ENCODE results near the gene RICTOR. TPM values are rescaled to one million over a fixed set of nuclear protein-coding genes. Genes with fewer than 3 reads are reported as not detected.
A peak's percentile ranks its signal among the peaks of the same experiment; 100 is the strongest.

RICTOR gene
- total RNA-seq, 2 donors from 2014 or later = 84.8 to 88.8 TPM

DNA sequence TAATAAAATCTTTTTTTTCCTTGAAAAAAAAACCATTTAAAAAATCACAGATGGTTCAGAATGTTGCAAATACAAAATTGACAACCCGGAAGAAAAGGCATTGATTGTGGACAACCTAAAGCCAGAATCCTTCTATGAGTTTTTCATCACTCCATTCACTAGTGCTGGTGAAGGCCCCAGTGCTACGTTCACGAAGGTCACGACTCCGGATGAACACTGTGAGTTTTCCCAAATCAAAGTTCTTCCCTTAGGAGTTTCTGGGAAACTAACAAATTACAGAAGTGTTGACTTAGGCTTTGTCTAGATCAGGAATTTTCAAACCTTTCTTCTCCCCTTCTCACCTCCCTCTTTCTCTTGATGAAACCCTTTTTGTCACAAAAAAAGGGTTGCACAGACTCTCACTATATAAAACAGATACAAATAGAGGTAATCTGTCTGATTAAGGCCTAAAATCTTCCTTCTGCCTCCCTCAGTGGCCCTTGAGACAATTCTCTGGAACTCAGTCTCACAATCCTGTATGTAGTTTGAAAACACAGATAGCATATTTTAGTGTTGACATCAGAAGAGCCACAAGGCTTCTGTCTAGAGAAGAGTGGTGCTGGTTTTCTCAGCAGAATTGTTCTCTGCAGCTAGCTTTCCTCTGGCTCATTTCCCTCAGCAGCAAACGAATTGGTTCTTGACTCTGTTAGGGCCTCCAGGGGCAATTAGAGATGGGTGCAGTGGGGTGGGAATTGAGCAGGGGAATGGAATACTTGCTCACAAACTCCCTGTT lies 148.9 kb downstream of the RICTOR start:
- H3K27me3 Mint-ChIP-seq = peaks cover 50% of the 10 kb centered on the region
- H3K4me1 Mint-ChIP-seq = peaks cover 5% of the 10 kb centered on the region
- peaks cover 5% of the 10 kb centered on the region for H3K36me3 Mint-ChIP-seq (ENCODE audit: low read depth)
- no peak overlapping the region for H3K27ac Mint-ChIP-seq
- H3K9me3 ChIP-seq (ENCODE audit: control insufficient read depth, low read length, poor library complexity, severe bottlenecking) = no peaks in the 10 kb centered on the region
- ATAC-seq (no peak), DNase-seq (no peak)
- H3K4me3 Mint-ChIP-seq = no peak overlapping the region

DNA sequence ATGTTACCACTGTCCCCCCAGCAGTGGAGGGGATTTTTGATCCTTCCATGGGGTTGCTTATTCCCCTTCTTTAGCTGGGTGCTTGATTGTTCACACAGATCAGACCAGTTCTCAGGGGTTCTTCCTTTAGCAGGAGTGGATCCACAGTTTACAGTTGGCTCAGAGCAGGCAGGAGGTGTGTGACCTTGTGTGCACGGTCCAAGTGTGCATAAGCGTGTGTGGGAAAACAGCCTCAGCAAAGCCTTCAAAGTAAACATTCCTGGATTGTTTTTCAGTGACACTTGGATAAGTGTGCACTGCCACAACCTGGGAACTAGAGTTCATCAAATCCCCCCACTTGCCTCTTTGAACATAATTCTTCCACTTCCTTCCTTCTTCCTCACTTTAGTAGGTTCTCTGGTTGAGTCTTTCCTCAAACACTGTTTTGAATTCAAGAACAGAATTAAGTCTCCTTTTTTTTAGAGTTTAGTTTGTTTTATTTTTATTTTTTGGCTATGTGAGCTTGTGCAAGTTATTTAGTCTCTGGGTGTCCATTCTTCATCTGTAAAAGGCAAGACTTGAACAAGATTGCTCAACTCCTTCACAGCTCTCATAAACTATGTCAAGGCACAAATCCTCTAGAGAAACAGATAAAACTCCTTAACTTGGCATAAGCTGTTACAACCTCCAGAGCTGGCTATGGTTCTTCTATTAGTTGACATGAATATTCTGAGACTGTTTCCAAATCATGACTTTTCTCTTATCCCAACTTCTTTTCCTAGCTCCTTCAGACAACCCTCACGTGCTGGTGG lies 150.3 kb downstream of the RICTOR start:
- no peak overlapping the region for H3K27ac Mint-ChIP-seq
- ATAC-seq (no peak), DNase-seq (no peak)
- peaks cover 5% of the 10 kb centered on the region for H3K36me3 Mint-ChIP-seq (ENCODE audit: low read depth)
- H3K27me3 Mint-ChIP-seq = peaks cover 56% of the 10 kb centered on the region
- peaks cover 5% of the 10 kb centered on the region for H3K4me1 Mint-ChIP-seq
- H3K9me3 ChIP-seq (ENCODE audit: control insufficient read depth, low read length, poor library complexity, severe bottlenecking) = no peaks in the 10 kb centered on the region
- no peak overlapping the region for H3K4me3 Mint-ChIP-seq

DNA sequence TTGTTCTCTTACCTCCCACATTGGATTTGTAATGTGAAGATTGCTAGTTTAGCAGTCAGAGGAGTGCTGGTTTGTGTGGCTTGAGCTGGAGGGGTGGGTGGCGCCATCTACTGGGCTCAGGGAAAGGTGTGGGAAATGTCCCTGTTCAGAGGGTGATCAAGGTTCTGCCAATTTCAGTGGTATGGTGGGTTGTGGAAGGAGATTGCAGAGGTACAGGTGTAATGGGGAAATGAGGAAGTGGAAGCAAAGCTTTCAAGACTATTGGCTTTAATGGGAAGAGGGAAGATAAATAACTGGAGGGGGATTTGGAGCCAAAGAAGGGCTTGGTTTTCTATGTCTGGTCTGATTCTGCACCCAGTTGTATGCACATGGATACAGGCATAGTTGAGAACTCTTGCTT lies 152.0 kb downstream of the RICTOR start:
- no peak for DNase-seq
- H3K27me3 Mint-ChIP-seq = peaks cover 59% of the 10 kb centered on the region
- no peak overlapping the region for H3K4me3 Mint-ChIP-seq
- H3K36me3 Mint-ChIP-seq (ENCODE audit: low read depth) = peaks cover 3% of the 10 kb centered on the region
- H3K4me1 Mint-ChIP-seq = peaks cover 5% of the 10 kb centered on the region
- H3K9me3 ChIP-seq (ENCODE audit: control insufficient read depth, low read length, poor library complexity, severe bottlenecking) = no peaks in the 10 kb centered on the region
- H3K27ac Mint-ChIP-seq = no peak overlapping the region
- peak; percentile 69 for ATAC-seq

DNA sequence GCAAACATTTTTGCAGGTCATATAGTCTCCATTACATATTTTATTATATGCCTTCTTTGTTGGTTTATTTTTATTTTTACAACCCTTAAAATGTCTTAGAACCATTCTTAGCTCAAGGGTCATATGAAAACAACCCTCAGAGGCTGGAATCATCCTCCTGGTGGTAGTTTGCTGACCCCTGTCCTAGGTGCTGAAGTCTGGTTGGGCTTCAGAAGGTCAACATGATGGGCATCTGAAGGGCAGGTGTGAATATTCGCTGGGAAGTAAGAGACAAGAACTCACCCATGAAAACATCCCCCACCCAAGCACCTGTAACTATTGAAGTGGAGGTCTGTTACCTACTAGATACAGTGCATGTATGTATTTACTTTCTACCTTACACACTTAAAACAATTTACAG lies 153.0 kb downstream of the RICTOR start:
- ATAC-seq (no peak), DNase-seq (no peak)
- H3K36me3 Mint-ChIP-seq (ENCODE audit: low read depth) = peaks cover 3% of the 10 kb centered on the region
- no peak overlapping the region for H3K4me3 Mint-ChIP-seq
- no peak overlapping the region for H3K27ac Mint-ChIP-seq
- peaks cover 5% of the 10 kb centered on the region for H3K4me1 Mint-ChIP-seq
- H3K27me3 Mint-ChIP-seq = peaks cover 56% of the 10 kb centered on the region
- H3K9me3 ChIP-seq (ENCODE audit: control insufficient read depth, low read length, poor library complexity, severe bottlenecking) = no peaks in the 10 kb centered on the region

DNA sequence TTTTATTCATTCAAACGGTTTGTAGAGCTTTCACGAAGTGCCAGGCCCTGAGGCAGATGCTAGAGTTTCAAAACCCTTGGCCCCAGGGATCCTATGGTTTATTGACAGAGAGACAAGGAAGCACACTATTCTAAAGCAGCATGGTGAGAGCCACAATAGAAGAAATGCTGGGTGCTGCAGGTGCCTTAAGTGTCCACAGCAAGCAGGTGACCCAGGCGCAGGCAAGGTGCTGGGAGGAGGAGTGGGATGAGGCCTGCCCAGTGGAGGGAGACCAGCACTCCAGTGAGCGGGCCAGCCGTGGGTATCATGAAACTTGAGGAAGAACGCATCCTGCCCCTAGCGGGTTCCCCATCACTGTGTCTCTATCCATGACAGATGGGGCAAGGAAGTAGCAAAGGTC lies 157.4 kb downstream of the RICTOR start:
- no peaks in the 10 kb centered on the region for H3K4me1 Mint-ChIP-seq

DNA sequence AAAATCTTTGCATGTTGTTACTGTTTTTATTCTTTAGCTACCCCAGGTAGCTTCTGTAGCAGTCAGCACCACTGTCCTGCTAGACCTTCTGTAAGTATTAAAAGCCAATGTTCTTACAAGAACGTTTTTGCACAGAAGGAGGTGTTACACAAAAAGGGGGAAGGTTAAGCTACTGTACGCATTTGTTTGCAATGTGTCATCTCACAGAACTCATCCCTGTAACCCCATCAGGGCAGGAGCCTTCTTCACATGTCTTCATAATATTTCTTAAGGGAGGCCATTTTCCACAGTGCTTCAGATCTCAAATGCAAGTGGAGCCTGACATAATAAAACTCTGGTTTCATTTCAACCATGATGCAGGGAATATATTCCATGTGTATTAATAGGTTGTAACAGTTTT lies 160.5 kb downstream of the RICTOR start:
- no peak for ATAC-seq
- no peak overlapping the region for H3K4me3 Mint-ChIP-seq
- no peaks in the 10 kb centered on the region for H3K36me3 Mint-ChIP-seq (ENCODE audit: low read depth)
- no peak for DNase-seq
- H3K9me3 ChIP-seq (ENCODE audit: control insufficient read depth, low read length, poor library complexity, severe bottlenecking) = no peaks in the 10 kb centered on the region
- H3K27me3 Mint-ChIP-seq = peaks cover 35% of the 10 kb centered on the region
- no peaks in the 10 kb centered on the region for H3K4me1 Mint-ChIP-seq
- H3K27ac Mint-ChIP-seq = no peak overlapping the region

More for the DNA sequence above, 157.4 kb downstream of the RICTOR start:
- no peak overlapping the region for H3K27ac Mint-ChIP-seq
- H3K36me3 Mint-ChIP-seq (ENCODE audit: low read depth) = no peaks in the 10 kb centered on the region
- H3K4me3 Mint-ChIP-seq = no peak overlapping the region
- DNase-seq = no peak
- peaks cover 39% of the 10 kb centered on the region for H3K27me3 Mint-ChIP-seq
- H3K9me3 ChIP-seq (ENCODE audit: control insufficient read depth, low read length, poor library complexity, severe bottlenecking) = no peaks in the 10 kb centered on the region
- ATAC-seq = no peak

DNA sequence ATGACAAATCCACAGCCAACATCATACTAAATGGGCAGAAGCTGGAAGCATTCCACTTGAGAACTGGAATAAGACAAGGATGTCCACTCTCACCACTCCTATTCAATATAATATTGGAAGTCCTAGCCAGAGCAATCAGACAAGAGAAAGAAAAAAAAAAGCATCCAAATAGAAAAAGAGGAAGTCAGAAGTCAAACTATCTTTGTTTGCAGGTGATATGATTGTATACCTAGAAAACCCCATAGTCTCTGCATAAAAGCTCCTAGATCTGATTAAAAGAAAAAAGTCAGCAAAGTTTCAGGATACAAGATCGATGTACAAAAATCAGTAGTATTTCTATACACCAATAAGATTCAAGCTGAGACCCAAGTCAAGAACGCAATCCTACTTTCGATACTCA lies 162.3 kb downstream of the RICTOR start:
- Mint-ChIP-seq H3K4me1 (no peaks in the 10 kb centered on the region), H3K4me3 (no peak overlapping the region), H3K36me3 (ENCODE audit: low read depth) (no peaks in the 10 kb centered on the region), H3K27ac (no peak overlapping the region), H3K27me3 (peaks cover 29% of the 10 kb centered on the region)
- ATAC-seq (no peak), DNase-seq (no peak)
- no peaks in the 10 kb centered on the region for H3K9me3 ChIP-seq (ENCODE audit: control insufficient read depth, low read length, poor library complexity, severe bottlenecking)

DNA sequence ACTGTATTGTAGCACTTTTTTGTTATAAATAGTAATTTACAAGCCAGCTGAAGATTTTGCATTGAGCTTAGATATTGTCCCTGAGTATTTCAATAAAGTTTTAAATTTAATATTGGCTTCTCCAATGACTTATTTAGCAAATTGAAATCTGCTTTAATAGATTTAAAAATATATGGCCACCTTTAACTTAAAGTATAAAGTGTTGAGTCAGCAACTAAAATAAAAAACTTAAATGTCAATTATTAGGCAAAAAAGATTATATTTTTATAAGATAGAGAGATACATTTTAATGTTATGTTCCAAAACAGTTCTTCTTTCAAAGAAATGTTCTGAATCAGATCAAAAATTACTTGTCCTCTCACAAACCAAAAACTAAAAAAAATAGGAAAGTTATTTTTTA lies 167.7 kb downstream of the RICTOR start:
- Mint-ChIP-seq H3K36me3 (ENCODE audit: low read depth) (peaks cover 2% of the 10 kb centered on the region), H3K27me3 (peaks cover 12% of the 10 kb centered on the region), H3K4me3 (no peak overlapping the region), H3K4me1 (no peaks in the 10 kb centered on the region), H3K27ac (no peak overlapping the region)
- no peak for DNase-seq
- ATAC-seq = no peak
- H3K9me3 ChIP-seq (ENCODE audit: control insufficient read depth, low read length, poor library complexity, severe bottlenecking) = no peaks in the 10 kb centered on the region

DNA sequence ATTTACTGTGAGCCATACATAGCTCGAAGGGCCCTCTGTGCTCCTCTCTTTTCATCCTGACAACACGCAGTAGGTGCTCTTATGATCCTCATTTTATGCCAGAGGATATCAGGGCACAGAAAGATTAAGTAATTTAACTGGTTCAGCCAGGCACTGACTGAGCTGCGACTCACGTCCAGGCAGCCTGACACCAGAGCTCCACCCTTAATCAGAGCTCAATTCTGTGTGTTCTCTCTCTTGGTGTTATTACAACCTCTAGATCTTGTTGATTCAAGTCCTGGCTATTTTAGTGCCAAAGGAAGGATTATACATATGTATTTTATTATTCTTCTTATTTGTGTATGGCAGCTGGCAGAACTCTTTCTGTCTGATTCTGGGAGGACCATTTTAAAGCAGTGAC lies 168.7 kb downstream of the RICTOR start:
- H3K4me1 Mint-ChIP-seq = no peaks in the 10 kb centered on the region
- DNase-seq = no peak
- ATAC-seq = no peak
- peaks cover 2% of the 10 kb centered on the region for H3K36me3 Mint-ChIP-seq (ENCODE audit: low read depth)
- H3K27ac Mint-ChIP-seq = no peak overlapping the region
- H3K27me3 Mint-ChIP-seq = peaks cover 20% of the 10 kb centered on the region
- no peak overlapping the region for H3K4me3 Mint-ChIP-seq
- no peaks in the 10 kb centered on the region for H3K9me3 ChIP-seq (ENCODE audit: control insufficient read depth, low read length, poor library complexity, severe bottlenecking)

DNA sequence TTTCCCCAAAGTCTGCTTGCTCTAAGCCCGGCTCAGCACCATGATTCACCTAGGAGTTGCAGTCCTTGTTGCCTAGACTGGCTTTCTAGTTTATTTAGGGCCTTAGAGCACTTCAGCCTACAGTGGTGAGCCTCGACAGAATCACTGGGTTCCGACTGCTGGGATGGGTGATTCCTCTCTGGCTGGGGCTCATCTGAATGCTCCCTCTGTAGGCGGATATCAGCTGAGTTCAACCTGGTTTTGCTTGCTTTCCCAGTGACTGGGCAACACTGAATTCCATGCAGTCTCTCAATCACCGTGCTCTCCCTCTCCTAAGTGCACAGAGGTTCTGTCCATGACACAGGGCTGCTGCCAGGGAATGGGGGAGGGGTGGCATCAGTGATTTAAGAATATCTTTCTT lies 174.3 kb downstream of the RICTOR start:
- Mint-ChIP-seq H3K4me1 (peaks cover 2% of the 10 kb centered on the region), H3K4me3 (no peak overlapping the region), H3K36me3 (ENCODE audit: low read depth) (peaks cover 3% of the 10 kb centered on the region), H3K27ac (no peak overlapping the region), H3K27me3 (peaks cover 16% of the 10 kb centered on the region)
- DNase-seq (no peak), ATAC-seq (no peak)
- H3K9me3 ChIP-seq (ENCODE audit: control insufficient read depth, low read length, poor library complexity, severe bottlenecking) = no peaks in the 10 kb centered on the region

DNA sequence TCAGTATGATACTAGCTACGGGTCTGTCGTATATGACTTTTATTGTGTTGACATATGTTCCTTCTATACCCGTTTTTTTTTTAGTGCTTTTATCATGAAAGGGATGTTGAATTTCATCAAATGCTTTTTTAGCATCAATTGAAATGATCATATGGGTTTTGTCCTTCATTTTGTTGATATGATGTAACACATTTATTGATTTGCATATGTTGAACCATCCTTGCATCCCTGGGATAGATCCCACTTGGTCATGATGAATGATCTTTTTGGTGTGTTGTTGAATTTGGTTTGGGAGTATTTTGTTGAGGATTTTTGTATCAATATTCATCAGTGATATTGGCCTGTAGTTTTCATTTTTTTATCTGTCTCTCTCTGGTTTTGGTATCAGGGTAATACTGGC lies 177.4 kb downstream of the RICTOR start:
- H3K9me3 ChIP-seq (ENCODE audit: control insufficient read depth, low read length, poor library complexity, severe bottlenecking) = peaks cover 5% of the 10 kb centered on the region
- Mint-ChIP-seq H3K36me3 (ENCODE audit: low read depth) (peaks cover 2% of the 10 kb centered on the region), H3K4me3 (no peak overlapping the region), H3K4me1 (peaks cover 2% of the 10 kb centered on the region), H3K27me3 (peaks cover 20% of the 10 kb centered on the region), H3K27ac (no peak overlapping the region)
- ATAC-seq (no peak), DNase-seq (no peak)

DNA sequence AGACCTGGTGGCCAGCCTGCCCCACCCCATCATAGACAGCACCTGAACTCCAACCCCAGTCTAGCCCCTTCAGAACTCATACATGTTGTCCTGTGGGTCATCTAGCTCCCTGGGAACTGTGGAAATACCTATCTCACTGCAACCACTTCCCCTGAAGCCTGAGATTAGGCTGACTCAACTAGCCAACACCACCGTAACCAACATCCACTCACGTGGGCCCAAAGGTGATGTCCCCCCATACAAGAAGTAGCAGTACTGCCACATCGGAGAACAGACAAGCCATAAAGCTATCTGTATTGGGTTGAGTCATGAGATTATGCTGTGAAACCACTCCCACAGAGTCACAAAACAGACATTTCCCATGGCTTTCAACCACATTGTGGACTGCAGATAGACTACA lies 181.8 kb downstream of the RICTOR start:
- H3K27me3 Mint-ChIP-seq = peaks cover 31% of the 10 kb centered on the region
- DNase-seq (no peak), ATAC-seq (no peak)
- H3K4me1 Mint-ChIP-seq = no peaks in the 10 kb centered on the region
- H3K27ac Mint-ChIP-seq = no peak overlapping the region
- H3K9me3 ChIP-seq (ENCODE audit: control insufficient read depth, low read length, poor library complexity, severe bottlenecking) = peaks cover 5% of the 10 kb centered on the region
- peaks cover 2% of the 10 kb centered on the region for H3K36me3 Mint-ChIP-seq (ENCODE audit: low read depth)
- no peak overlapping the region for H3K4me3 Mint-ChIP-seq

DNA sequence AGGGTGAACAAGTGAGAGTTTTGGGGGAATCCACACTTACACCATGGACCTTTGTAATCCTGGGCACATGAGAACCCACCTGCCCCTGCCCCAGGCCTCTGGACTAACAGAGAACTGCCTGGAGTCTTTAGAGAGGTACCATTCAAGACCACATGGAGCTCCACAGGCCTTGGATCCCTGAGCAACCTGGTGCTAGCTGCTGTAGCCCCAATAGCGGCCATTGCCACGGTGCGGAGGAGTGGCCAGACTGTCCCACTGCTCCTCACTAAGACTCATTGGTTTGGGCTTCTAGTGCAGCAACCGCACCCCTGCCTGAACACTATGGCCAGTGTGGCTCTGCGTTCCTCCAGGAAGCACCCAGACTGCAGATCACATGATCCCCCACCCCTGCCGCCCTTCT lies 182.6 kb downstream of the RICTOR start:
- H3K9me3 ChIP-seq (ENCODE audit: control insufficient read depth, low read length, poor library complexity, severe bottlenecking) = peaks cover 5% of the 10 kb centered on the region
- Mint-ChIP-seq H3K4me1 (no peaks in the 10 kb centered on the region), H3K4me3 (no peak overlapping the region), H3K27me3 (peaks cover 34% of the 10 kb centered on the region), H3K36me3 (ENCODE audit: low read depth) (peaks cover 2% of the 10 kb centered on the region), H3K27ac (no peak overlapping the region)
- DNase-seq = no peak
- no peak for ATAC-seq

DNA sequence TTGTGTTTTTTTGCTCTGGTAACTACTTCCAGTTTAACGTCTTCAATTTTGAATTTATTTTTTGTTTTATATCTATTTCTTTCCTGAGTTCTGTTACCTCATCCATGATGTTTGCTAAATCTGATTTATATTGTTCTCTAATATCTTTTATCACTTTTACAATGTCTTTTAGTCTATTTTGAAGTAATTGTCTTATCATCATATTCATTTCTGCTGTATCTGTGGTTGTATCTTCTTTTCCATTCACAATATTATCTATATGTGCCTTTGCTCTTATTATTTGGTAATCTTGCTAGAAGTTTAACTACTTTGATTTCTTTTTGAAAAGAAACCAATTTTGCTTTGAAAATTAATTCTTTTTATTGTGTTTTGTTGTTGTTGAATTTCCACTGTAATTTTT lies 184.8 kb downstream of the RICTOR start:
- Mint-ChIP-seq H3K27ac (no peak overlapping the region), H3K27me3 (peaks cover 50% of the 10 kb centered on the region), H3K36me3 (ENCODE audit: low read depth) (no peaks in the 10 kb centered on the region), H3K4me1 (no peaks in the 10 kb centered on the region), H3K4me3 (no peak overlapping the region)
- ATAC-seq = no peak
- DNase-seq = no peak
- peaks cover 5% of the 10 kb centered on the region for H3K9me3 ChIP-seq (ENCODE audit: control insufficient read depth, low read length, poor library complexity, severe bottlenecking)
